ENCODE results near the gene ERN1.

DNA sequence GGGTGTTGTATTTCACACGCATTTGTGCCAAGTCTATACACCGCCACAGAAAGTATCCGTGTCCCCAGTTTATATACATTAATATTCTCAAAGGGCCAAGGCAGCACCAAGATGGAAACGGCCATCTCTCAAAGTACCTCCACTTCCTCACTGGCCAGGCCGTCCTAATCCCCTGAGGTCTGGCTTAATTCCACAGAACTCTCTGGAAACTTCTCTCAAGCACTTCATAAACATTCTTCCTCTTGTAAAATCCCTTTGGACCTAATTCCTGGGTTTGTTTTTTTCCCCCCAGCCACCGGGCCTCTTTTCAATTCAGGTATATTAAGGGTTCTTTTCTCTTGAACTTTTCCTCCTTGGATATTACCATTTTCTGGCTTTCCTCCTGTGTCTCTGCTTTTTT lies 5.1 kb upstream of the ERN1 start:
- TF ChIP-seq, protein P1, sequence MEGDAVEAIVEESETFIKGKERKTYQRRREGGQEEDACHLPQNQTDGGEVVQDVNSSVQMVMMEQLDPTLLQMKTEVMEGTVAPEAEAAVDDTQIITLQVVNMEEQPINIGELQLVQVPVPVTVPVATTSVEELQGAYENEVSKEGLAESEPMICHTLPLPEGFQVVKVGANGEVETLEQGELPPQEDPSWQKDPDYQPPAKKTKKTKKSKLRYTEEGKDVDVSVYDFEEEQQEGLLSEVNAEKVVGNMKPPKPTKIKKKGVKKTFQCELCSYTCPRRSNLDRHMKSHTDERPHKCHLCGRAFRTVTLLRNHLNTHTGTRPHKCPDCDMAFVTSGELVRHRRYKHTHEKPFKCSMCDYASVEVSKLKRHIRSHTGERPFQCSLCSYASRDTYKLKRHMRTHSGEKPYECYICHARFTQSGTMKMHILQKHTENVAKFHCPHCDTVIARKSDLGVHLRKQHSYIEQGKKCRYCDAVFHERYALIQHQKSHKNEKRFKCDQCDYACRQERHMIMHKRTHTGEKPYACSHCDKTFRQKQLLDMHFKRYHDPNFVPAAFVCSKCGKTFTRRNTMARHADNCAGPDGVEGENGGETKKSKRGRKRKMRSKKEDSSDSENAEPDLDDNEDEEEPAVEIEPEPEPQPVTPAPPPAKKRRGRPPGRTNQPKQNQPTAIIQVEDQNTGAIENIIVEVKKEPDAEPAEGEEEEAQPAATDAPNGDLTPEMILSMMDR (optimal IDR thresholded peaks at IDR 0.05 in 1 of 3, IDR thresholded peaks at IDR 0.05 in 1 of 3, conservative IDR thresholded peaks at IDR 0.05 in 1 of 3; ENCODE audit: extremely low read depth in 1 of 3, insufficient read depth in 2 of 3, low read length in 3 of 3) = no peak
- TF ChIP-seq EZH2 (IDR thresholded peaks at IDR 0.05; ENCODE audit: low read length) = no peak
